Kidney (tissue), 14 donors: ENCODE data around the gene PRPS2. TPM values are rescaled to one million over a fixed set of nuclear protein-coding genes. Genes with fewer than 3 reads are reported as not detected.
A peak's percentile ranks its signal among the peaks of the same experiment; 100 is the strongest.

ENCODE experiments used
- DNase-seq, 5 donors: peaks; one replicate each; pipeline ENCODE4 v3.0.0-alpha.2; 2013 to 2020
- FAIRE-seq: peaks from 2 replicates; lab custom pipeline; 2012; peaks lifted over from hg19 to GRCh38; lab: Jason Lieb, UNC
- H3K27ac ChIP-seq, 2 donors: one replicate each; pipeline ENCODE4 v1.7.0; 2013; ENCODE audit warnings: low read depth in 2 of 2, low read length in 2 of 2, inconsistent platforms in 1 of 2
- H3K27me3 ChIP-seq: one replicate; pipeline ENCODE4 v1.7.1; 2013; ENCODE audit warnings: low read length, inconsistent platforms; ENCODE audit not compliant: control insufficient read depth, insufficient read depth
- H3K36me3 ChIP-seq, 3 donors: one replicate each; pipeline versions ENCODE4 v1.7.0 to v1.7.1; 2013; ENCODE audit warnings: low read length in 3 of 3, control low read depth in 1 of 3, inconsistent platforms in 1 of 3; ENCODE audit not compliant: insufficient read depth in 3 of 3, control insufficient read depth in 2 of 3
- H3K4me1 ChIP-seq, 3 donors: one replicate each; pipeline versions ENCODE4 v1.7.0 to v1.7.1; 2013; ENCODE audit warnings: low read length in 3 of 3, inconsistent platforms in 1 of 3, low read depth in 1 of 3; ENCODE audit not compliant: control insufficient read depth in 2 of 3, insufficient read depth in 2 of 3
- H3K4me3 ChIP-seq, 3 donors: one replicate each; pipeline versions ENCODE4 v1.7.0 to v1.8.1; 2013; ENCODE audit warnings: low read length in 3 of 3, control low read depth in 1 of 3, inconsistent platforms in 1 of 3
- H3K9ac ChIP-seq, 3 donors: one replicate each; pipeline versions ENCODE4 v1.7.0 to v1.7.1; 2013; ENCODE audit warnings: low read length in 3 of 3, control low read depth in 1 of 3, inconsistent platforms in 1 of 3
- H3K9me3 ChIP-seq, 3 donors: one replicate each; pipeline versions ENCODE4 v1.7.0 to v1.7.1; 2013; ENCODE audit warnings: low read length in 3 of 3, control low read depth in 1 of 3, inconsistent platforms in 1 of 3; ENCODE audit not compliant: control insufficient read depth in 2 of 3, insufficient read depth in 1 of 3
- intact Hi-C: fragments of 100-400 bp; cut with DNase I; formaldehyde crosslinking; loops from one replicate; pipeline ENCODE4 v1.11.1; 2022
- polyA plus RNA-seq: library from polyadenylated mRNA; stranded (reverse); fragments of 350-450 nt; fragmentation: Illumina TruSeq; extraction: RNeasy Lipid Tissue Mini Kit (QIAGEN cat#74804); gene quantifications from one replicate; pipeline ENCODE4 v1.2.3, GENCODE V29; 2014; ENCODE audit warnings: low read depth, low replicate concordance; ENCODE audit not compliant: insufficient read depth
- total RNA-seq: library from RNA; stranded (reverse); fragmentation: NEBNext Ultra II Directional; extraction: Animal tissue kit (Norgen Biotek cat#: 25700); gene quantifications from one replicate; pipeline ENCODE4 v1.2.1, GENCODE V29; 2021
- TF ChIP-seq, protein P1 (sequence below): IDR thresholded peaks from 3 replicates; pipeline ENCODE4 v1.5.1; 2012; ENCODE audit warnings: mild to moderate bottlenecking, moderate library complexity, borderline replicate concordance; ENCODE audit not compliant: insufficient read depth; ENCODE audit errors: extremely low read depth
- donor health status: control.
- donor health status: control.
- donor health status: control.
- donor health status: control.
- donor health status: control.
- donor health status: DM: yes; HTN: yes; CAD: no.
- donor health status: Normal renal cell carcinoma (clear cell type).

PRPS2 gene
- total and polyA plus RNA-seq, 2 donors from 2014 or later: 36.1 to 38.4 TPM

DNA sequence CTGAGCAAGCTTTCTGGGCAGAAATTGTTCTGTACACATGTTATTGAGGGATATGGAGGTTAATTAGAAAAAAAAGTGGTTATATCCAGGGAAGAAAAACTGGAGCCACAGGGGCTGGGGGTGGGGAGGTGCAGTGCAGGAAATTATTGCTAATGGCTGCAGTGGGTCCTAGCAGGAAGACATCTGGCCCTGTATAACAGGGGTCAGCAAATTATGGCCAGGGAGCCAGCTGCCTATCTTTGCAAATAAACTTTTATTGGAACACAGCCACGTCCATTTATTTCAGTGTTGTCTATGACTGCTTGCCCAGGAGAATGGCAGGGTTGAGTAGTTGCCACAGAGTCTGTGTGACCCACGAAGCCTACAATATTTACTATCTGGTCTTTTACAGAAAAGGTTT is 23.4 kb upstream of the PRPS2 start:
- H3K9me3 ChIP-seq: no peaks in the 10 kb centered on the region
- TF ChIP-seq, protein P1, sequence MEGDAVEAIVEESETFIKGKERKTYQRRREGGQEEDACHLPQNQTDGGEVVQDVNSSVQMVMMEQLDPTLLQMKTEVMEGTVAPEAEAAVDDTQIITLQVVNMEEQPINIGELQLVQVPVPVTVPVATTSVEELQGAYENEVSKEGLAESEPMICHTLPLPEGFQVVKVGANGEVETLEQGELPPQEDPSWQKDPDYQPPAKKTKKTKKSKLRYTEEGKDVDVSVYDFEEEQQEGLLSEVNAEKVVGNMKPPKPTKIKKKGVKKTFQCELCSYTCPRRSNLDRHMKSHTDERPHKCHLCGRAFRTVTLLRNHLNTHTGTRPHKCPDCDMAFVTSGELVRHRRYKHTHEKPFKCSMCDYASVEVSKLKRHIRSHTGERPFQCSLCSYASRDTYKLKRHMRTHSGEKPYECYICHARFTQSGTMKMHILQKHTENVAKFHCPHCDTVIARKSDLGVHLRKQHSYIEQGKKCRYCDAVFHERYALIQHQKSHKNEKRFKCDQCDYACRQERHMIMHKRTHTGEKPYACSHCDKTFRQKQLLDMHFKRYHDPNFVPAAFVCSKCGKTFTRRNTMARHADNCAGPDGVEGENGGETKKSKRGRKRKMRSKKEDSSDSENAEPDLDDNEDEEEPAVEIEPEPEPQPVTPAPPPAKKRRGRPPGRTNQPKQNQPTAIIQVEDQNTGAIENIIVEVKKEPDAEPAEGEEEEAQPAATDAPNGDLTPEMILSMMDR: no peak
- FAIRE-seq (no peak), DNase-seq (peak in 1 of 5 donors; percentile 8)
- H3K4me1 ChIP-seq: no peaks in the 10 kb centered on the region
- H3K4me3 ChIP-seq: no peak overlapping the region
- H3K27ac ChIP-seq: no peak overlapping the region
- H3K9ac ChIP-seq: no peak overlapping the region
- no peaks in the 10 kb centered on the region for H3K36me3 ChIP-seq
- H3K27me3 ChIP-seq: peaks cover 5% of the 10 kb centered on the region
- intact Hi-C loops: no loop called here

DNA sequence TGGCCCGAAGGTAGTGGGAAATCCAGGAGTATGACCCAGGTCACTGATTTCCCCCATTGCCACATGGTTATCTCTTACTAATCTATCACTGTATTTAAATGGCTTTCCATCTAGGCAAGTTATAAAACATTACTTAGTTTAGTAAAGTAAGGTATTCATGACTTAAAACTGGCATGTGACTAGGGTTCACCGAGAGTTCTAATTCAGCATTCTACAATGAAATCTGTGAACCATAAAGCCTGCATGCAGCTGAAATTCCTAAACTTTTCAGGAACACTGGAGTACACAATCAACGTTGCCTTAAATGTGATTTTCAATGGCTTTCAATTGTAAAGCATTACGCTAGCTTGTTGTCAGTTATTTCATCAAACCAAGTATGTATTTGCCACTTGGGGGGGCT is 22.7 kb upstream of the PRPS2 start:
- DNase-seq (peak in 2 of 5 donors; percentile 45 to 58), FAIRE-seq (no peak)
- Histone ChIP-seq H3K36me3 (no peaks in the 10 kb centered on the region), H3K27me3 (peaks cover 6% of the 10 kb centered on the region), H3K27ac (no peak overlapping the region), H3K9me3 (no peaks in the 10 kb centered on the region), H3K4me1 (no peaks in the 10 kb centered on the region), H3K9ac (no peak overlapping the region), H3K4me3 (no peak overlapping the region)
- intact Hi-C loops: no loop called here
- TF ChIP-seq, protein P1: no peak

DNA sequence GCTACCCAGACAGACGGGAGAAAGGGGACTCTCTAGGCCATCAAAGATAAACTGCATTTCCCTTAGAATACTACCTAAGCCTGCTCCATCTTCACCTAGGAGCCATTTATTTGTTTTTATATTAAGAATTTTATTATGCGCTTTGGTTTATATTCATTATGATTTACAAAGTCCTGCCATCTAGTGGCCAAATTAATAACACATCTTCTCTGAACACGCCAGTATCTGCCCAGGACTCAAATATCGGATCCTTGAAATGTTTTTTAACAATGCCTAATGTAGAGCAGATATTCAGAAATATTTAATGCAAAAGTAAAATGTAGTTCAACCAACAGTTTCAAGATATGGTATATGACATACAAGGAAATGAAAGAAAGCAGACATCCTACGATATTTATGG is 20.8 kb upstream of the PRPS2 start:
- DNase-seq (peak in 2 of 5 donors; percentile 26 to 38), FAIRE-seq (peak; percentile 98)
- no peak overlapping the region for H3K4me3 ChIP-seq
- intact Hi-C loops: no loop called here
- no peaks in the 10 kb centered on the region for H3K36me3 ChIP-seq
- no peak overlapping the region for H3K27ac ChIP-seq
- H3K9ac ChIP-seq: no peak overlapping the region
- TF ChIP-seq, protein P1: peak; percentile 9
- no peaks in the 10 kb centered on the region for H3K9me3 ChIP-seq
- no peaks in the 10 kb centered on the region for H3K4me1 ChIP-seq
- H3K27me3 ChIP-seq: peaks cover 6% of the 10 kb centered on the region
